ENCODE results near the gene TRIM7.

GRCh38 chr5:181248277-181248676 lies 43.3 kb upstream of the TRIM7 start:
- TF ChIP-seq POLR2A (IDR thresholded peaks at IDR 0.05; ENCODE audit: borderline replicate concordance, extremely low read depth, insufficient read depth, insufficient read length) (no peak), CTCF (IDR thresholded peaks at IDR 0.05 in 2 of 3, conservative IDR thresholded peaks at IDR 0.05 in 1 of 3; ENCODE audit: borderline replicate concordance in 1 of 3, insufficient read depth in 1 of 3, low read depth in 2 of 3, low read length in 2 of 3) (no peak), MAX (IDR thresholded peaks at IDR 0.05) (no peak), EZH2 (IDR thresholded peaks at IDR 0.05) (no peak), FOSL1 (IDR thresholded peaks at IDR 0.05; ENCODE audit: low read depth) (no peak)

All from HCT116 (cell line).